ENCODE data around the gene PIP4K2C.

DNA sequence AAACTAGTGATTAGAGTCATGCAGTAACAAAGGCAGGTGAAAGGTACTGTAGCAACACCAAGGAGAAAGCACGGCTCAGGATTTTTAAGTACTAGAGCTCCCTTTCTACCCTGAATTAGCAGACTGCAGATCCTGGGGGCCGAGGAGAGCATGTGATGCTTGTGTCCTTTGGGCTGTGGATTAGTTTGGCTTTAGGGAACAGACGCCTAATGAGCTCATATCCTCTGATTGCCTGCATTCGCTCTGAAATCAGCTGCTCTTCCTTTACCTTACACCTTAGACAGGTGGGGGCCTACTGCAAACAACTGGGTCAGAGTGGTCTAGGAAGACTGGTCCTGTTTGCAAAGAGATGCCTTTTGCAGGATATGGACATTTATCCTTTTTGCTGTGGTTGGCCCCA lies 2.2 kb downstream of the PIP4K2C start:
- TF ChIP-seq, protein P1, sequence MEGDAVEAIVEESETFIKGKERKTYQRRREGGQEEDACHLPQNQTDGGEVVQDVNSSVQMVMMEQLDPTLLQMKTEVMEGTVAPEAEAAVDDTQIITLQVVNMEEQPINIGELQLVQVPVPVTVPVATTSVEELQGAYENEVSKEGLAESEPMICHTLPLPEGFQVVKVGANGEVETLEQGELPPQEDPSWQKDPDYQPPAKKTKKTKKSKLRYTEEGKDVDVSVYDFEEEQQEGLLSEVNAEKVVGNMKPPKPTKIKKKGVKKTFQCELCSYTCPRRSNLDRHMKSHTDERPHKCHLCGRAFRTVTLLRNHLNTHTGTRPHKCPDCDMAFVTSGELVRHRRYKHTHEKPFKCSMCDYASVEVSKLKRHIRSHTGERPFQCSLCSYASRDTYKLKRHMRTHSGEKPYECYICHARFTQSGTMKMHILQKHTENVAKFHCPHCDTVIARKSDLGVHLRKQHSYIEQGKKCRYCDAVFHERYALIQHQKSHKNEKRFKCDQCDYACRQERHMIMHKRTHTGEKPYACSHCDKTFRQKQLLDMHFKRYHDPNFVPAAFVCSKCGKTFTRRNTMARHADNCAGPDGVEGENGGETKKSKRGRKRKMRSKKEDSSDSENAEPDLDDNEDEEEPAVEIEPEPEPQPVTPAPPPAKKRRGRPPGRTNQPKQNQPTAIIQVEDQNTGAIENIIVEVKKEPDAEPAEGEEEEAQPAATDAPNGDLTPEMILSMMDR (IDR thresholded peaks at IDR 0.05; ENCODE audit: low read length): no peak
- TF ChIP-seq EZH2 (optimal IDR thresholded peaks at IDR 0.05; ENCODE audit: low read depth, low read length) (no peak), EZH2phosphoT487 (IDR thresholded peaks at IDR 0.05; ENCODE audit: low read length) (no peak)

All from MM.1S (cell line).